Fibroblast of lung (primary cell): ENCODE data around the gene TSNAX.

Experiments
- CTCF ChIP-seq, 2 donors: IDR thresholded peaks in 1 of 2; conservative IDR thresholded peaks in 1 of 2; 1 replicate in 1 of 2; 2 replicates in 1 of 2; pipeline ENCODE4 v1.5.1; 2011 to 2012; ENCODE audit warnings: low read length in 2 of 2, control low read depth in 1 of 2, inconsistent platforms in 1 of 2, low read depth in 1 of 2, mild to moderate bottlenecking in 1 of 2
- EZH2 ChIP-seq: IDR thresholded peaks from 2 replicates; pipeline ENCODE4 v1.5.1; 2012; ENCODE audit warnings: low read length, control low read depth, mild to moderate bottlenecking; ENCODE audit errors: missing control alignments

GRCh38 chr1:231613419-231614349 lies 85.2 kb downstream of the TSNAX start:
- no peak for TF ChIP-seq CTCF (conservative IDR thresholded peaks at IDR 0.05 in 1 of 2, IDR thresholded peaks at IDR 0.05 in 1 of 2; ENCODE audit: low read depth in 1 of 2, low read length in 2 of 2)
- no peak for TF ChIP-seq EZH2
